GM12878 (cell line): ENCODE results near the gene SHISA2. TPM values are rescaled to one million over a fixed set of nuclear protein-coding genes. Genes with fewer than 3 reads are reported as not detected.

Source experiments
- ATAC-seq: fragments of 200-7000 bp; cut with Tn5 transposase; 3 replicates; pipeline ENCODE4 v1.9.1; 2020; ENCODE audit warnings: mild to moderate bottlenecking, moderate library complexity
- BruUV-seq: library from RNA; stranded (reverse); fragments of 400-500 nt; replicated peaks from 2 replicates; lab custom pipeline; 2021; lab: Mats Ljungman, UMichigan
- CTCF ChIA-PET: fragments of 300-600 bp; sonication (Branson Sonifier 250); formaldehyde crosslinking; extraction: SDS; loops from one replicate; lab custom pipeline; 2021; ENCODE audit warnings: inconsistent platforms; lab: Yijun Ruan, JAX
- POLR2A ChIA-PET: fragments of 350-600 bp; formaldehyde crosslinking; extraction: SDS; loops from one replicate; lab custom pipeline; 2021; ENCODE audit warnings: inconsistent platforms; lab: Charles Lee
- RAD21 ChIA-PET: fragments of 300-600 bp; sonication (Branson Sonifier 250); formaldehyde crosslinking; loops from one replicate; lab custom pipeline; 2023; ENCODE audit warnings: antibody characterized with exemption; ENCODE audit not compliant: unreplicated experiment; lab: Charles Lee
- SMC1A ChIA-PET: fragments of 300-600 bp; sonication (Branson Sonifier 250); formaldehyde crosslinking; loops from one replicate; lab custom pipeline; 2023; ENCODE audit not compliant: unreplicated experiment, uncharacterized antibody; lab: Charles Lee
- DNase-seq: peaks from one replicate; pipeline ENCODE4 v3.0.0-alpha.2; 2011; ENCODE audit warnings: low read depth, low spot score
- FAIRE-seq: peaks from 3 replicates; lab custom pipeline; 2011; peaks lifted over from hg19 to GRCh38; lab: Jason Lieb, UNC
- H2AFZ ChIP-seq: 2 replicates; pipeline ENCODE4 v1.6.0; 2011; ENCODE audit warnings: low read depth, low read length, control low read depth; ENCODE audit not compliant: control insufficient read depth
- H3K27ac ChIP-seq: 2 replicates; pipeline ENCODE4 v1.5.1; 2011; ENCODE audit warnings: control low read depth; ENCODE audit not compliant: control insufficient read depth, insufficient read depth
- H3K27me3 ChIP-seq, 2 experiments: replicated peaks in 1 of 2; 2 replicates each; pipeline versions ENCODE4 v1.6.0 to v1.6.1; 2011; ENCODE audit warnings: low read length in 1 of 2; ENCODE audit not compliant: control insufficient read depth in 2 of 2, insufficient read depth in 2 of 2
- H3K36me3 ChIP-seq, 2 experiments: 2 replicates each; pipeline ENCODE4 v1.5.1; 2011; ENCODE audit warnings: low read length in 1 of 2; ENCODE audit not compliant: control insufficient read depth in 2 of 2, insufficient read depth in 2 of 2
- H3K4me1 ChIP-seq: 2 replicates; pipeline ENCODE4 v1.6.1; 2011; ENCODE audit warnings: mild to moderate bottlenecking, low read length, moderate library complexity, mixed read lengths; ENCODE audit not compliant: control insufficient read depth, insufficient read depth
- H3K4me2 ChIP-seq: 2 replicates; pipeline ENCODE4 v1.6.0; 2011; ENCODE audit warnings: control low read depth; ENCODE audit not compliant: control insufficient read depth, insufficient read depth
- H3K4me3 ChIP-seq: fragments of 200-600 bp; sonication (generic); 2 replicates; pipeline ENCODE4 v1.5.1; 2016
- H3K79me2 ChIP-seq: 2 replicates; pipeline ENCODE4 v1.6.0; 2011; ENCODE audit warnings: low read length; ENCODE audit not compliant: control insufficient read depth, insufficient read depth
- H3K9ac ChIP-seq: 2 replicates; pipeline ENCODE4 v1.8.0; 2011; ENCODE audit warnings: low read length, control low read depth, mixed read lengths; ENCODE audit not compliant: control insufficient read depth, insufficient read depth
- H3K9me3 ChIP-seq: replicated peaks from 3 replicates; pipeline ENCODE4 v1.5.1; 2011; ENCODE audit warnings: mild to moderate bottlenecking, low read length; ENCODE audit not compliant: control insufficient read depth, insufficient read depth
- H4K20me1 ChIP-seq: 2 replicates; pipeline ENCODE4 v1.6.0; 2011; ENCODE audit not compliant: control insufficient read depth, insufficient read depth
- NR2C1 ChIP-seq: fragments of 450-650 bp; IDR thresholded peaks from 2 replicates; pipeline ENCODE4 v1.6.1; 2017; ENCODE audit warnings: antibody characterized with exemption, mild to moderate bottlenecking, moderate library complexity
- PBX3 ChIP-seq: IDR thresholded peaks from 2 replicates; pipeline ENCODE4 v1.6.1; 2011; ENCODE audit warnings: mild to moderate bottlenecking, low read depth, low read length, moderate library complexity; ENCODE audit not compliant: insufficient replicate concordance
- REST ChIP-seq: IDR thresholded peaks from 2 replicates; pipeline ENCODE4 v1.6.1; 2012; ENCODE audit warnings: mild to moderate bottlenecking, low read depth, low read length
- SIX5 ChIP-seq: IDR thresholded peaks from 2 replicates; pipeline ENCODE4 v1.6.1; 2011; ENCODE audit warnings: mild to moderate bottlenecking, low read depth, low read length, moderate library complexity; ENCODE audit not compliant: severe bottlenecking
- WGBS: methylation state at CpG from one replicate; pipeline ENCODE4 v1.1.6; 2016; ENCODE audit warnings: low lambda C conversion rate; ENCODE audit not compliant: insufficient replicate concordance, insufficient coverage; ENCODE audit errors: missing lambda C conversion rate; 5-methylcytosine and 5-hydroxymethylcytosine counted together
- in situ Hi-C: fragments of 300-500 bp; cut with MboI; formaldehyde crosslinking; loops from 9 replicates; pipeline ENCODE4 v1.14.3; 2018; ENCODE audit warnings: mixed read lengths
- intact Hi-C: fragments of 100-400 bp; cut with micrococcal nuclease; formaldehyde crosslinking; loops from one replicate; pipeline ENCODE4 v1.14.2; 2022; ENCODE audit not compliant: unreplicated experiment
- polyA plus RNA-seq, 11 experiments: library from polyadenylated mRNA; depleted of rRNA in 4 of 11; unstranded in 6 of 11; stranded (reverse) in 5 of 11; fragments of >200 nt; fragmentation: Nextera tagmentation in 4 of 11; fragmentation: Illumina TruSeq in 1 of 11; extraction: Ambion mirVana in 4 of 11; extraction: Trizol in 1 of 11; gene quantifications; 1 replicate in 1 of 11; 2 replicates in 10 of 11; pipeline versions ENCODE4 v1.2.1 to v1.2.3, GENCODE V29; 2011 to 2016; ENCODE audit warnings: inconsistent platforms in 2 of 11, missing spikeins in 2 of 11, low read depth in 1 of 11
- total RNA-seq, 4 experiments: library from RNA; depleted of rRNA in 3 of 4; stranded (reverse); fragments of >200 nt in 3 of 4; fragmentation: Illumina TruSeq in 1 of 4; extraction: Trizol in 1 of 4; gene quantifications; 2 replicates each; pipeline versions ENCODE4 v1.2.1 to v1.2.3, GENCODE V29; 2013 to 2021

The SHISA2 gene
- total and polyA plus RNA-seq, 10 of the 15 experiments (the other 5 are each of a cell fraction or from before 2014, with no cell fraction given) = 0.04 to 0.08 TPM; not detected in 8

- no peak for TF ChIP-seq PBX3
Measured at GRCh38 chr13:26020891-26021290, 30.9 kb downstream of the SHISA2 start (continued).

- TF ChIP-seq SIX5 (no peak), REST (no peak), NR2C1 (no peak)
- TF ChIP-seq, all 136 proteins: peak for 0
- H3K36me3 ChIP-seq = no peaks in the 10 kb centered on the region
- no peak overlapping the region for H2AFZ ChIP-seq
- WGBS = 27% methylated on average over 22 of the region's 22 CpGs
- RAD21 ChIA-PET = no interaction called here
- H4K20me1 ChIP-seq = no peaks in the 10 kb centered on the region
- POLR2A ChIA-PET = no interaction called here
- in situ Hi-C loops = no loop called here
- SMC1A ChIA-PET = no interaction called here
- H3K27me3 ChIP-seq = no peaks in the 10 kb centered on the region; a peak in 2 of 4 replicates
- no peaks in the 10 kb centered on the region for H3K4me1 ChIP-seq
- BruUV-seq = no TSS peak
- no peaks in the 10 kb centered on the region for H3K9me3 ChIP-seq
- H3K79me2 ChIP-seq = no peaks in the 10 kb centered on the region
- H3K4me2 ChIP-seq = no peak overlapping the region
- FAIRE-seq = no peak
- CTCF ChIA-PET = no interaction called here
- H3K4me3 ChIP-seq = no peak overlapping the region
- DNase-seq = no peak
- no peak overlapping the region for H3K27ac ChIP-seq
- ATAC-seq = no peak
- intact Hi-C loops = no loop called here
- H3K9ac ChIP-seq = no peak overlapping the region
Measured at GRCh38 chr13:26019881-26020870, 31.6 kb downstream of the SHISA2 start.
